Measurements from ENCODE around the gene CACNA1A.
"Not testable (repeated sequence)": the region's sequence is repeated elsewhere in the genome, so short reads cannot be mapped to it uniquely, and the experiment has no call there.

CACNA1A gene

DNA sequence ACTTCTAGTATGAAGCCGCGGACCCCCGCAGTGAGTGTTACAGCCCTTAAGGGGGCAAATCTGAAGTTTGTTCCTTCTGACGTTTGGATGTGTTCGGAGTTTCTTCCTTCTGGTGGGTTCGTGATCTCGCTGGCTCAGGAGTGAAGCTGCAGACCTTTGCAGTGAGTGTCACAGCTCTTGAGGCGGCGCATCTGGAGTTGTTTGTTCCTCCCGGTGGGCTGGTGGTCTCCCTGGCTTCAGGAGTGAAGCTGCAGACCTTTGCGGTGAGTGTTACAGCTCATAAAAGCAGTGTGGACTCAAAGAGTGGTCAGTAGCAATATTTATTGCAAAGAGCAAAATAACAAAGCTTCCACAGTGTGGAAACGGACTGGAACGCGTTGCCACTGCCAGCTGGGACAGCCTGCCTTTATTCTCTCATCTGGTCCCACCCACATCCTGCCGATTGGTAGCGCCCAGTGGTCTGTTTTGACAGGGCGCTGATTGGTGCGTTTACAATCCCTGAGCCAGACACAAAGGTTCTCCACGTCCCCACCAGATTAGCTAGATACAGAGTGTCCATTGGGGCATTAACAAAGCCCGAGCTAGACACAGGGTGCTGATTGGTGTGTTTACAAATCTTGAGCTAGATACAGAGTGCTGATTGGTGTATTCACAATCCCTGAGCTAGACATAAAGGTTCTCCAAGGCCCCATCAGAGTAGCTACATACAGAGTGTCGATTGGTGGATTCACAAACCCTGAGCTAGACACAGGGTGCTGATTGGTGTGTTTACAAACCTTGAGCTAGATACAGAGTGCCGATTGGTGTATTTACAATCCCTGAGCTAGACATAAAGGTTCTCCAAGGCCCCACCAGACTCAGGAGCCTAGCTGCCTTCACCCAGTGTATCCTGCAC is 320.3 kb downstream of the CACNA1A start:
- DNase-seq: not testable (repeated sequence)

DNA sequence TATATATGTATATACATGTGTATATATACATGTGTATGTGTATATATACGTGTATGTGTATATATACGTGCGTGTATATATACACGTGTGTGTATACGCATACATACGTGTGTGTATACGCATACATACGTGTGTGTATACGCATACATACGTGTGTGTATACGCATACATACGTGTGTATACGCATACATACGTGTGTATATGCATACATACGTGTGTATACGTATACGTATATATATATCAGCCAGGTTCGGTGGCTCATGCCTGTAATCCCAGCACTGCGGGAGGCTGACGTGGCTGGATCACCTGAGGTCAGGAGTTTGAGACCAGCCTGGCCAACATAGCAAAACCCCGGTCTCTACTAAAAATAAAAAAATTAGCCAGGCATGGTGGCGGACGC is 321.4 kb downstream of the CACNA1A start:
- DNase-seq: not testable (repeated sequence)

DNA sequence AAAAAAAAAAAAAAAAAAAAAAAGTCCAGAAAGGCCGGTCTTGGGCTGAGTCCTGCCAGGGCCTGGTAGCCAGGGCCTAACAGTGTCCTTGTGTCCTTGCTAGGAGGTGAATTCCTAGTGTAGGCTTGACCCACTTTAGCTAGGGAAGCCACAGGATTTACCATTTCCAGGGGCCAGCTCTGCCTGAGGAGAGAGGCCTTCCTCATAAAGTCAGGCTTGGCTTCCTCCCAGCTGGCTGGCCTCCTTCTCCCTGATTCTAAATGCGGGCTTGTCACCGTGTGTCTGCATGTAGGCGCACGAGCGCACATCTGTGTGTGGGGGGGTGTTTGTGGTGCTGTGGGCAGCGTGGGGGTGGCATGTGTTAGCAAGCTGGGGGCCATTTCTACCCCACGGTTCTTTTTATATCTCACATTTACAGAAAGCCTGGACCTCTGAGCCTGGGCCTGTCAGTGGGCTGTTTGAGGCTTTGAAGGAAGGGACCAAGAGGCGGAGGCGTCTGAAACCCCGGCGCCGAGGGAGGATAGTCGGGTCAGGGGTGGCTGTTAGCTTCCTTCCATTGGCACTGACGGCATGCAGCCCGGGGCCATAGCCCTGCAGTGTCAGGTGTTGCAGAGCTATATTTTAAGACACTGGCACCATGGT is 324.4 kb downstream of the CACNA1A start:
- peak; percentile 36 for DNase-seq

- not testable (repeated sequence) for DNase-seq
Measured at GRCh38 chr19:13178291-13178690, 328.0 kb downstream of the CACNA1A start.

GRCh38 chr19:13177584-13177983 is 328.7 kb downstream of the CACNA1A start:
- not testable (repeated sequence) for DNase-seq

DNA sequence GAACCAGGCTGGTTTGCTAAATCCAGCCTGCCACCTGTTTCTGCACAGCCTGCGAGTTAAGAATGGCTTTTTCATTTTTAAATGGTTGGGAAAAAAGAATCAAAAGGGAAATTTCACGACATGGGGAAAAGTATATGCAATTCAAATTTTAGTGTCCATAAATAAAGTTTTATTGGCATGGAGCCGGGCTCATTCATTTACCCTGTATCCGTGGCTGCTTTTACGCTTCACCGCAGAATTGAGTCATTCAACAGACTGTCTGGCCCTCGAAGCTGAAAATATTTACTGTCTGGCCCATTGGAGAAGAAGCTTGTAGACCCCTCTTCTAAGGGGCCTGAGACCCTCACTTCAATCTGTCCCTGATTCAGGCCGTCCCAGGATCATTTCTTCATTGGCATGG is 329.9 kb downstream of the CACNA1A start:
- DNase-seq: no peak

- no peak for DNase-seq
Measured at GRCh38 chr19:13173139-13173737, 333.0 kb downstream of the CACNA1A start.

DNA sequence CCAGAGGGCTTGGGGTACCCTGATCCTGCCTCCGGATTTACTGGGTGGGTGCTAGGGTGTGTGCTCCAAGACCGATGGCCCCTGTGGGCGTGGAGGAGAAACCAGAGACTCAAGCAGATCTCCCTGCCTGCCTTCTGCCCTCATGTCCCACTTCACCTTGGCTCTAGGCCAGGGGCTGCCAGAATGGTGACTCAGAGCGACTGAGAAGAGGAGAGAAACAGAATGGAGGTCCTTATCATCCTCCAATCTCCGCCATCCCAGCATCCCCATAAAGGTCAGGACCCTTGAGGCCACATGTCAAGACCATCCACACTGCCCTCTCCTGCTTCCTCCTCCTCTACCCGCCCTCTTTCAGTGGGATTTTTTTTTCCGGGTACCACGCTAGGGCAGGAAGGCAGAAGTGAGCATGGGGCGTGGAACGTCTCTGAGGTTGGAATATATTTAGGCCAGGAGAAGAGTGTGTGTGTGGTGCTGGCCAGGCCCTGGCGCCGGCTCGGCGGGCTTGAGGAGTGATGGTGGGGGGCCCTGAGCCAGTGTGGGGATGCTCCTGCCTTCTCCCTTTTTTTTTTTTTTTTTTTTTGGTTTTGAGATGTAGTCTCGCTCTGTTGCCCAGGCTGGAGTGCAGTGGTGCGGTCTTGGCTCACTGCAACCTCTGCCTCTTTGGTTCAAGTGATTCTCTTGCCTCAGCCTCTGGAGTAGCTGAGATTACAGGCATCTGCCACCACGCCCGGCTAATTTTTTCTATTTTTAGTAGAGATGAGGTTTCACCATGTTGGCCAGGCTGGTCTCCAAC is 333.7 kb downstream of the CACNA1A start:
- peak; percentile 83 for DNase-seq

GRCh38 chr19:13171146-13171545 is 335.1 kb downstream of the CACNA1A start:
- no peak for DNase-seq

DNA sequence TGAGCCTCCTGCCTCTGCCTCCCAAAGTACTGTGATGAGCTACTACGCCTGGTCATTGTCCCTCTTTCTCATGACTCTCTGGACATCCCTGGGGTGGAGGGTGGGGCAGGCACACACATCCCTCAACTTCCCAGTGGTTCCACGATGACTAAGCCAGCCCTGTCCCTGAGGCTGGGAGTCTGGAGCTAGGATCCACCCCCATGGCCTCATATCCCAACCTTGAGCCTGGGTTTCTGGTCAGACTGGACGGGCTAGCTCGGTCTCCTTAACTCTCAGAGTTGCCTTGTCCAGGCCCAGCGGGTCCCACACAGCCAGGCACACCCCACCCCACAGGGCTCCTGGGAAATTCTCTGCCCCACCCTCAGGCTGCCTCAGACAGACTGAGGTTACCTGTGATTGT is 336.5 kb downstream of the CACNA1A start:
- DNase-seq: no peak

DNA sequence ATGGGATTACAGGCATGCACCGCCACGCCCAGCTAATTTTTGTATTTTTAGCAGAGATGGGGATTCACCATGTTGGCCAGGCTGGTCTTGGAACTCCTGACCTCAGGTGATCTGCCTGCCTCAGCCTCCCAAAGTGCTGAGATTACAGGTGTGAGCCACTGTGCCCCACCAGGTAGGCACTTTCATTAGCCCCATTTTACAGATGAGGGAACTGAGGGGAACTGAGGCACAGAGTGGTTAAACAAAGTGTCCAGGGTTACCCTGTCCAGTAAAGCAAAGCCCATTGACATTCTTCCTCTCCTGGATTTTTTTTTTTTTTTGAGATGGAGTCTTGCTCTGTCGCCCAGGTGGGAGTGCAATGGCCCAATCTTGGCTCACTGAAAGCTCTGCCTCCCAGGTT is 340.1 kb downstream of the CACNA1A start:
- DNase-seq: not testable (repeated sequence)

DNA sequence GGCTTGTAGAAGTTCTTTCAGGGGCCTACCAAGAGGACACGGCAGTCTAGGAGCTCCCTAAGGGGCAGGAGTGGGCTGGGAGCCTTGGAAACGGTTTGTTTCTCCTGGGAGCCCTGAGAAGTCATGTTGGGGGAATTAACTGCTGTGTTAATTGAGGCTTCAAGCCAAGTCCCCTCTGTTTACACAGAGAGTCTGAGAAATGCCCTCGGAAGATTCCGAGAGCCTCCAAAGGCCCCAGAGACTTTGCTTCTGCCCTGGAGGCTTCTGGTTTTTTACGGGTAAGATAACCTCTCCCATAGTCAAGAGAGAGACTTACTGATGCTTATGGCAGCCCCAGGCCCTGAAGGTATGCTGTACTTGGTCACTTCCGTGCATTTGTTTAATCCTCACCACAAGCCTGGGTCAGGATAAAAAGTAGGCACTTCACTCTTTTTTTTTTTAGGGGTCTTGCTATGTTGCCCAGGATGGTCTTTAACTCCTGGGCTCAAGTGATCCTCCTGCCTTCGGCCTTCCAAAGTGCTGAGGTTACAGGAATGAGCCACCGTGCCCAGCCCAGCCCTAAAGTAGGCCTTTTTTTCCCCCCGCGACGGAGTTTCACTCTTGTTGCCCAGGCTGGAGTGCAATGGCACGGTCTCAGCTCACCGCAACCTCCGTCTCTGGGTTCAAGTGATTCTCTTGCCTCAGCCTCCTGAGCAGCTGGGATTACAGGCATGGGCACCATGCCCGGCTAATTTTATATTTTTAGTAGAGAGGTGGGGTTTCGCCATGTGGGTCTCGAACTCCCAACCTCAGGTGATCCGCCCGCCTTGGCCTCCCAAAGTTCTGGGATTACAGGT is 340.9 kb downstream of the CACNA1A start:
- DNase-seq: no peak

DNA sequence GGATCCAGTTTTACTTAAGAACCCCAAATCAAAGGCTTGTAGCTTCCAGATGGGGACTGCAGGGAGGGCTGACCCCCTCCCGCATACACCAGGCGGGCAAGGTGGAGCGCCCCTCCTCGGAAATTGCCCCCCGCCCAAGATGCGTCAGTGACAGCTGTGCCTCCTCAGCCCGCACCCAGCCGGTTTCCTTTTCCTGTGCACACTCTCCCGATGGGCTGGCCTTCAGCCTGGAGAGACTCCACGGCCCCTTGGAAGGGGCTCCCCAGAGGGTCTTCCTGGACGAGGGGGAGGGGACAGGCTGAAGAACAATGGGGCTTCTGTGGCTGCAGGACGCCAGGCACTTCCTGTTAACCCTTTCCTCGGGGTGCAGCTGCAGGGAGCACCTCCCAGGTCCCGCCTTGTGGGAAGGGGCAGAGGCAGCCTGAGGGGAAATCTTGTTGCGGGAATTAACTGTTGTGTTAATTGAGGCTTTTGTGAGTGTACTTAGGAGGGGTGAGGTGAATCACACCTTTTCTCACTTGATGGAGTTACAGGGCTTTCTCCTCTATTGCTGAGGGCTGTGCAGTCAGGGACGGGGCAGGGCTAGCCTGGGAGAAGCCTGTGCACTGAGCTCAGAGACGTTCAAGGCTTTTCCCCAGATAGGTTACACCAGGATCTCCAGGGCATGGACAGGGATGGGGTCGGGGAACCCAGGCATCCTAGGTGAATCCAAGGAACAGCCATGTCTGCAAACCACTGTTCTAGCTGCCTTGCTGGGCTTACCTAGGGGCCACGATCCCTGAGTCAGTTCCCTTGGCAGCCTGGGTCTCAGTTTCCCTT is 341.7 kb downstream of the CACNA1A start:
- no peak for DNase-seq

- peak; percentile 46 for DNase-seq
Measured at GRCh38 chr19:13163609-13164342, 342.5 kb downstream of the CACNA1A start.

GRCh38 chr19:13162724-13163608 is 343.3 kb downstream of the CACNA1A start:
- peak; percentile 96 for DNase-seq

GRCh38 chr19:13160557-13160956 is 345.7 kb downstream of the CACNA1A start:
- peak; percentile 71 for DNase-seq

GRCh38 chr19:13159713-13160112 is 346.6 kb downstream of the CACNA1A start:
- DNase-seq: no peak

Data from suppressor macrophage treated with lipopolysaccharide for 4 hours (primary cell).